ACC112 (cell line): ENCODE results near the gene NUDT13.

Experiments
- H2AFZ ChIP-seq: fragments of 200-600 bp; sonication (generic); one replicate; pipeline ENCODE4 v1.6.0; 2017; ENCODE audit warnings: antibody characterized with exemption, low read length; ENCODE audit not compliant: unreplicated experiment
- H3K27ac ChIP-seq: fragments of 200-600 bp; sonication (generic); 2 replicates; pipeline ENCODE4 v1.5.1; 2014; ENCODE audit warnings: low read depth, mild to moderate bottlenecking, antibody characterized with exemption, low read length, moderate library complexity
- H3K27me3 ChIP-seq: fragments of 200-600 bp; sonication (generic); 2 replicates; pipeline ENCODE4 v1.6.1; 2014; ENCODE audit warnings: mild to moderate bottlenecking, antibody characterized with exemption, low read length, moderate library complexity, mixed read lengths; ENCODE audit not compliant: insufficient read depth
- H3K36me3 ChIP-seq: fragments of 200-600 bp; sonication (generic); 2 replicates; pipeline ENCODE4 v1.6.1; 2016; ENCODE audit warnings: mild to moderate bottlenecking, antibody characterized with exemption, low read length, moderate library complexity, mixed read lengths; ENCODE audit not compliant: insufficient read depth
- H3K4me1 ChIP-seq: fragments of 200-600 bp; sonication (generic); one replicate; pipeline ENCODE4 v1.6.1; 2016; ENCODE audit warnings: low read length, mixed read lengths; ENCODE audit not compliant: insufficient read depth, unreplicated experiment, control insufficient read depth
- H3K4me3 ChIP-seq: fragments of 200-600 bp; sonication (generic); 2 replicates; pipeline ENCODE4 v1.5.1; 2014; ENCODE audit warnings: mild to moderate bottlenecking, low read depth, low read length
- H3K79me2 ChIP-seq: fragments of 200-600 bp; sonication (generic); one replicate; pipeline ENCODE4 v1.6.0; 2016; ENCODE audit warnings: low read length; ENCODE audit not compliant: control insufficient read depth, unreplicated experiment, insufficient read depth

The NUDT13 gene

GRCh38 chr10:73161662-73162061 is 51.4 kb downstream of the NUDT13 start:
- Histone ChIP-seq H3K4me1 (peaks cover 12% of the 10 kb centered on the region), H3K36me3 (peaks cover 16% of the 10 kb centered on the region), H3K4me3 (no peak overlapping the region), H3K27ac (no peak overlapping the region), H2AFZ (no peak overlapping the region), H3K27me3 (no peaks in the 10 kb centered on the region), H3K79me2 (peaks cover 57% of the 10 kb centered on the region)

GRCh38 chr10:73163096-73163495 is 52.8 kb downstream of the NUDT13 start:
- peaks cover 15% of the 10 kb centered on the region for H3K36me3 ChIP-seq
- no peak overlapping the region for H3K4me3 ChIP-seq

GRCh38 chr10:73166972-73167371 is 56.7 kb downstream of the NUDT13 start:
- H2AFZ ChIP-seq = no peak overlapping the region
- peak overlapping the region; percentile 86 for H3K27ac ChIP-seq
- no peaks in the 10 kb centered on the region for H3K27me3 ChIP-seq
- H3K4me3 ChIP-seq = peak overlapping the region; percentile 86
- H3K79me2 ChIP-seq = peaks cover 64% of the 10 kb centered on the region
- H3K4me1 ChIP-seq = peaks cover 19% of the 10 kb centered on the region
- H3K36me3 ChIP-seq = peaks cover 9% of the 10 kb centered on the region

More at GRCh38 chr10:73163096-73163495, 52.8 kb downstream of the NUDT13 start:
- H3K27me3 ChIP-seq = no peaks in the 10 kb centered on the region
- peak overlapping the region; percentile 60; the same call in 1 of the 2 replicates for H3K27ac ChIP-seq
- H3K4me1 ChIP-seq = peaks cover 16% of the 10 kb centered on the region
- peaks cover 68% of the 10 kb centered on the region for H3K79me2 ChIP-seq
- H2AFZ ChIP-seq = no peak overlapping the region

GRCh38 chr10:73167458-73167782 is 57.2 kb downstream of the NUDT13 start:
- Histone ChIP-seq H3K27me3 (no peaks in the 10 kb centered on the region), H3K27ac (peak overlapping the region; percentile 86), H3K36me3 (peaks cover 4% of the 10 kb centered on the region), H3K4me3 (peak overlapping the region; percentile 86), H2AFZ (peak overlapping the region; percentile 92), H3K4me1 (peaks cover 19% of the 10 kb centered on the region), H3K79me2 (peaks cover 59% of the 10 kb centered on the region)

GRCh38 chr10:73167783-73168464 is 57.7 kb downstream of the NUDT13 start, which contains the start of the genes ECD and FAM149B1:
Gene ECD, minus strand, starts transcription at chr10:73168008. Its CDS starts 4,071 bp downstream, at chr10:73163937.
Gene FAM149B1, plus strand, starts transcription at chr10:73168119. Its CDS starts 221 bp downstream, at chr10:73168340.
- Histone ChIP-seq H3K4me3 (peak within 1 kb of the TSS; percentile 86), H3K79me2 (peaks cover 54% of the 10 kb centered on the region), H3K4me1 (peaks cover 19% of the 10 kb centered on the region), H3K27me3 (no peaks in the 10 kb centered on the region), H3K36me3 (peaks cover 3% of the 10 kb centered on the region), H2AFZ (peak within 1 kb of the TSS; percentile 95), H3K27ac (peak within 1 kb of the TSS; percentile 86)

- peak overlapping the region; percentile 86 for H3K27ac ChIP-seq
- H3K4me3 ChIP-seq = peak overlapping the region; percentile 86
- H2AFZ ChIP-seq = peak overlapping the region; percentile 95
- peaks cover 19% of the 10 kb centered on the region for H3K4me1 ChIP-seq
- peaks cover 3% of the 10 kb centered on the region for H3K36me3 ChIP-seq
- H3K27me3 ChIP-seq = no peaks in the 10 kb centered on the region
- H3K79me2 ChIP-seq = peaks cover 51% of the 10 kb centered on the region
Measured at GRCh38 chr10:73168465-73168803, 58.2 kb downstream of the NUDT13 start.

- no peaks in the 10 kb centered on the region for H3K27me3 ChIP-seq
- H3K79me2 ChIP-seq = peaks cover 46% of the 10 kb centered on the region
- no peak overlapping the region for H3K27ac ChIP-seq
- H2AFZ ChIP-seq = no peak overlapping the region
- no peak overlapping the region for H3K4me3 ChIP-seq
- peaks cover 3% of the 10 kb centered on the region; the same call in 1 of the 2 replicates for H3K36me3 ChIP-seq
- peaks cover 15% of the 10 kb centered on the region for H3K4me1 ChIP-seq
Measured at GRCh38 chr10:73169320-73169719, 59.1 kb downstream of the NUDT13 start.

- peaks cover 3% of the 10 kb centered on the region for H3K4me1 ChIP-seq
- no peaks in the 10 kb centered on the region for H3K27me3 ChIP-seq
Measured at GRCh38 chr10:73172867-73173266, 62.6 kb downstream of the NUDT13 start.

GRCh38 chr10:73174148-73174925 is 64.1 kb downstream of the NUDT13 start:
- no peaks in the 10 kb centered on the region for H3K4me1 ChIP-seq
- peaks cover 4% of the 10 kb centered on the region; the same call in 1 of the 2 replicates for H3K36me3 ChIP-seq
- H3K27me3 ChIP-seq = no peaks in the 10 kb centered on the region
- H3K4me3 ChIP-seq = no peak overlapping the region
- no peak overlapping the region for H2AFZ ChIP-seq
- no peak overlapping the region for H3K27ac ChIP-seq
- H3K79me2 ChIP-seq = peaks cover 3% of the 10 kb centered on the region

More at GRCh38 chr10:73172867-73173266, 62.6 kb downstream of the NUDT13 start:
- no peak overlapping the region for H3K27ac ChIP-seq
- H3K4me3 ChIP-seq = no peak overlapping the region
- H3K36me3 ChIP-seq = peaks cover 4% of the 10 kb centered on the region; the same call in 1 of the 2 replicates
- no peak overlapping the region for H2AFZ ChIP-seq
- H3K79me2 ChIP-seq = peaks cover 16% of the 10 kb centered on the region
